Cardiac fibroblast (primary cell): ENCODE results near the gene DLEC1.

Experiments
- DNase-seq, 2 donors: peaks; one replicate each; pipeline versions ENCODE4 v3.0.0 to v3.0.0-alpha.2; 2010; ENCODE audit warnings: low read depth in 2 of 2
- H3K4me3 ChIP-seq, 2 donors: replicated peaks in 1 of 2; 1 replicate in 1 of 2; 2 replicates in 1 of 2; pipeline ENCODE4 v1.5.1; 2011; ENCODE audit warnings: low read depth in 2 of 2, low read length in 2 of 2, mild to moderate bottlenecking in 2 of 2, moderate library complexity in 1 of 2
- TF ChIP-seq, protein P1 (sequence below): IDR thresholded peaks from one replicate; pipeline ENCODE4 v1.5.1; 2011; ENCODE audit warnings: low read depth, mild to moderate bottlenecking, low read length, inconsistent platforms

The DLEC1 gene

DNA sequence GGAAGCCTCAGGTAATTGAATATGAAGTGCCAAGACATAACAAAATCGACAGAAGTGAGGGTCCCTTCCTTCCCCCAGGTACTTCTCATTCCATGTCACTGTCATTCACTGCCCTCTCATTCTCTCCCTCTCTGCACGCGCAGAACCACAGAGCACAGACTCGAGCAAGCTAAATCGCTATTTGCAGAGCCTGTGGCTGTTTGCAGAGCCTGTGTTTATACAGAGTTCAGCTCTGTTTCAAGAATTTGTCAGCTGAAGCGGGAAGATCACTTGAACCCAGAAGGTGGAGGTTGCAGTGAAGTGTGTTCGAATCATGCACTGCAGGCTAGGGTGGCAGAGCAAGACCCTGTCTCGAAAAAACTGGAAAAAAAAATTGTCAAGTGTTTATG lies 45.9 kb upstream of the DLEC1 start:
- no peak overlapping the region for H3K4me3 ChIP-seq
- no peak for DNase-seq
- TF ChIP-seq, protein P1, sequence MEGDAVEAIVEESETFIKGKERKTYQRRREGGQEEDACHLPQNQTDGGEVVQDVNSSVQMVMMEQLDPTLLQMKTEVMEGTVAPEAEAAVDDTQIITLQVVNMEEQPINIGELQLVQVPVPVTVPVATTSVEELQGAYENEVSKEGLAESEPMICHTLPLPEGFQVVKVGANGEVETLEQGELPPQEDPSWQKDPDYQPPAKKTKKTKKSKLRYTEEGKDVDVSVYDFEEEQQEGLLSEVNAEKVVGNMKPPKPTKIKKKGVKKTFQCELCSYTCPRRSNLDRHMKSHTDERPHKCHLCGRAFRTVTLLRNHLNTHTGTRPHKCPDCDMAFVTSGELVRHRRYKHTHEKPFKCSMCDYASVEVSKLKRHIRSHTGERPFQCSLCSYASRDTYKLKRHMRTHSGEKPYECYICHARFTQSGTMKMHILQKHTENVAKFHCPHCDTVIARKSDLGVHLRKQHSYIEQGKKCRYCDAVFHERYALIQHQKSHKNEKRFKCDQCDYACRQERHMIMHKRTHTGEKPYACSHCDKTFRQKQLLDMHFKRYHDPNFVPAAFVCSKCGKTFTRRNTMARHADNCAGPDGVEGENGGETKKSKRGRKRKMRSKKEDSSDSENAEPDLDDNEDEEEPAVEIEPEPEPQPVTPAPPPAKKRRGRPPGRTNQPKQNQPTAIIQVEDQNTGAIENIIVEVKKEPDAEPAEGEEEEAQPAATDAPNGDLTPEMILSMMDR: no peak

DNA sequence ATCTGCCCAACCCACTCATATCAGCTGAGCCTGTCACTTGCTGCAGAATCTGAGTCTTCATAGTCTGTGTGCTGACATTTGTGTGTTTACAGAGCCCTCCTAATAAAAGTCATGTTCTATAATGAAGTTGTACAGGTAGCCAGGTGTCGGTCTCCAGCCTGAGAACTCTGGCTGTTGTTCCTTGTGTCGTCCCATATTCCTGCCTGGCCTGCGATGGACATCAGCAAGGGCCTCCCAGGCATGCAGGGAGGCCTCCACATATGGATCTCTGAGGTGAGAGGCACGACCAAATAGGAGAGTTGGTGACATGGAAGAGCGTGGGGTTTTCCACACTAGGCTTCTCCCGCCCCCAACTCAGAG lies 45.6 kb upstream of the DLEC1 start:
- no peak for DNase-seq
- TF ChIP-seq, protein P1: no peak
- H3K4me3 ChIP-seq: peak overlapping the region in 1 of 2 donors; percentile 64

DNA sequence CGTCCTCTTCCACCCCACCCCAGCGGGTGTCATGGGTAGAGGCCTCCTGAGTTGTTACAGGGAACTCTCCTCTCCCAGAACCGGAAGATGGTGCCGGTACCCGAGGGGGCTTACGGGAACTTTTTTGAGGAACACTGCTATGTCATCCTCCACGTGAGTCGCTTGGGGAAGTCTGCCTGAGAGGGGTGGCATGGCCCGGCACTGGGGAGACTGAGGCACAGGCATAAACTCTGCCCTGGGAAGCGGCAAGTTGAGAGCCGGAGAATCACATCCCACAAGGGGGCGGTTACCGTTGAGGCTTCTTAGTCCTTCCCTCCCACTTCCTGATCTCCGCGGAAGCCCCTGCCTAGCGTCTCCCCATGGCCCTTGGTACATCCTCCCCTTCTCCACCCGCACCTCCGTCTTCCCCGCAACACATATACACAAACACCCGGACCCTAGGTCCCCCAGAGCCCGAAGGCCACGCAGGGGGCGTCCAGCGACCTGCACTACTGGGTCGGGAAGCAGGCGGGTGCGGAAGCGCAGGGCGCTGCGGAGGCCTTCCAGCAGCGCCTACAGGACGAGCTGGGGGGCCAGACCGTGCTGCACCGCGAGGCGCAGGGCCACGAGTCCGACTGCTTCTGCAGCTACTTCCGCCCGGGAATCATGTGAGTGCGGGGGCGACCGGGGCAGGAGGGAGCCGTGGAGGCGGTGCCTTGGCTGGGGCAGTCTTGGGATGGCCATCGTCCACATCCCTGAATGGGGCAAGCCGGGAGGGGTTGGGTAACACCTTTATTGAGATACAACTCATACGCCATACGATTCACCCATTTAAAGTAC lies 45.0 kb upstream of the DLEC1 start:
- peak; percentile 80 to 89 for DNase-seq
- H3K4me3 ChIP-seq: peak overlapping the region; percentile 51 to 64
- TF ChIP-seq, protein P1: no peak

DNA sequence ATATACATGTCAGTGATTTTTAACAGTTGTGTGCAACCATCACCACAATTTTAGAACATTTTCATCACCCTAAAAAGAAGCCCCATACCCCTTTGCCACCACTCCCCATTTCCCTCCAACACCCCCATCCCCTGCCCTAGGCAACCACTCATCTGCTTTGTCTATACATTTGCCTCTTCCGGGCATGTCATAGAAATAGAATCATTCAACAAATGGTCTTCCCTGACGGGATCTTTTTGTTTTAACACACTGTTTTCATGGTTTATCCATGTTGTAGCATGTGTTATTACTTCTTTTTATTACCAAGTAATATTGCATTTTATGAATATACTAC lies 44.4 kb upstream of the DLEC1 start:
- DNase-seq: no peak
- H3K4me3 ChIP-seq: peak overlapping the region; percentile 51 to 64
- TF ChIP-seq, protein P1: no peak

DNA sequence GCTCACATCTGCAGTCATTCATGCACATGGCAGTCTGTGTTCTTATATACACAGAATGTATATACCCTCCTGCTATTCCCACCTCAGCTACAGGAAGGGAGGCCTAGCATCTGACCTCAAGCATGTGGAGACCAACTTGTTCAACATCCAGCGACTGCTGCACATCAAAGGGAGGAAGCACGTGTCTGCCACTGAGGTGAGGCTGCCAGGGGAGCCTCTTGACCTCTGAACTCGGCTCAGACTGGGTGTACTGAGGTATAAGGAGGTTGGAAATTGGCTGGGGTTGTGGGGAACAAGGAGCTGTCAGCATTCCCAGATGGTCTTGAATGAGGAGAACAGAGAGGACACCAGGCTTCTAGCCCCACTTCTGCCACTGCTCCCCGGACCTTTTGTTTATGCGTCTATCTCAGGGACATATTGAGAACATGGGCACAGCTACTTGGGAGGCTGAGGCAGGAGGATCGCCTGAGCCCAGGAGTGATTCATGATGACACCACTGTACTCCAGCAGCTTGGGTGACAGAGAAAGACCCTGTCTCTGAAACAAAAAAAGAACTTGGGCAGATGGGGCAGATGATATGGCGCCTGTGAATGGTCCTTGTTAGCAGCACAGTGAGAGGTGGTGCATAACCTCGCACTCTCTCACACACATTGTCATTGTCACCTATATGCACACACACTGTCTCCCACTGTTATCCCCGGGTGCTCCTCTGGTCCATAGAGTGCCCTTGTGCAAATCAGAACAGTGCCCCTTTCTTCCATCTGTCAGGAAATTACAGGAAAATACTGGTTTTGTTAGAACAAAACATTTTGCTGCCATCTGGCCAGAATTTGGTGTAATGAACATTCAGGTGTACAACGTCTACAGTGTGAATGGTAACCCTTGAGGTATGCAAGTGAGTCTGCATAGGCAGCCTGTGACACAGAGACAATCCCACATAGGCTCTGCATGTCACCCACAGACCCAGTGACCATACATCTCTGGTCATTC lies 43.1 kb upstream of the DLEC1 start:
- TF ChIP-seq, protein P1: no peak
- H3K4me3 ChIP-seq: no peak overlapping the region
- DNase-seq: no peak

DNA sequence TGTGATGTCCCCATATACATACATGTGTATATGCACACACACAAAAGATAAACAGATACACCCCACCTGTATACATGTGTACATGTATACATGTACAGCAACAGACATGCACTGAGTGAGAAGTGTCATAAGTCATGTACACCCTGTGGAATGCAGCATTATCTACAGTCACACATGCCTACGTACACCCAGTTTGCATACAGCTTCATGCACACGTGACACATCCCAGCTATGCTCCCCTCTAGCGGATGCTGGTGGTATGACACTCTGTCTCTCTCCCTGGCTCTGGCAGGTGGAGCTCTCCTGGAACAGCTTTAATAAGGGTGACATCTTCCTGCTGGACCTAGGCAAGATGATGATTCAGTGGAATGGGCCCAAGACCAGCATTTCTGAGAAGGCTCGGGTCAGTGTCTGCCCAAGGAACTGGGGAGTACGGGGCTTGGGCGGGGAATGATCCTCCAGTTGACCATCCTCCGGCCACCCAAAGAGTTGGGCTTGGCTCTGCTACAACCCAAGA lies 42.2 kb upstream of the DLEC1 start:
- TF ChIP-seq, protein P1: peak; percentile 92
- no peak overlapping the region for H3K4me3 ChIP-seq
- DNase-seq: peak; percentile 81 to 88
